HG03175 (cell line): Measurements from ENCODE around the gene PRR20G.
"Not testable (repeated sequence)": the region's sequence is repeated elsewhere in the genome, so short reads cannot be mapped to it uniquely, and the experiment has no call there.

Source experiments
- ATAC-seq: cut with Tn5 transposase; IDR thresholded peaks from one replicate; pipeline ENCODE4 v1.9.1; 2021; ENCODE audit warnings: mild to moderate bottlenecking, moderate library complexity; ENCODE audit not compliant: unreplicated experiment

Gene PRR20G

GRCh38 chr3:127304121-127304744 lies 16.4 kb upstream of the PRR20G start:
- no peak for ATAC-seq

- ATAC-seq: no peak
Observed at GRCh38 chr3:127299276-127299675, 11.4 kb upstream of the PRR20G start.

- ATAC-seq: no peak
Observed at GRCh38 chr3:127296959-127297358, 9.1 kb upstream of the PRR20G start.

GRCh38 chr3:127296166-127296565 lies 8.3 kb upstream of the PRR20G start:
- ATAC-seq: no peak

- not testable (repeated sequence) for ATAC-seq
Observed at GRCh38 chr3:127293650-127294049, 5.8 kb upstream of the PRR20G start.

GRCh38 chr3:127291611-127292010 lies 3.8 kb upstream of the PRR20G start:
- no peak for ATAC-seq

- no peak for ATAC-seq
Observed at GRCh38 chr3:127291114-127291513, 3.3 kb upstream of the PRR20G start.

- ATAC-seq: no peak
Observed at GRCh38 chr3:127289706-127290575, 2.1 kb upstream of the PRR20G start.

- ATAC-seq: no peak
Observed at GRCh38 chr3:127288921-127289705, 1.3 kb upstream of the PRR20G start.

- no peak for ATAC-seq
Observed at GRCh38 chr3:127288343-127288742, 497 bp upstream of the PRR20G start.

GRCh38 chr3:127286571-127287140 lies 1.2 kb downstream of the PRR20G start:
- no peak for ATAC-seq

- no peak for ATAC-seq
Observed at GRCh38 chr3:127284258-127284657, 3.6 kb downstream of the PRR20G start.

GRCh38 chr3:127277561-127277960 lies 10.3 kb downstream of the PRR20G start:
- ATAC-seq: no peak

GRCh38 chr3:127276995-127277394 lies 10.9 kb downstream of the PRR20G start:
- no peak for ATAC-seq

- no peak for ATAC-seq
Observed at GRCh38 chr3:127276396-127276795, 11.4 kb downstream of the PRR20G start.

GRCh38 chr3:127275287-127275781 lies 12.5 kb downstream of the PRR20G start:
- no peak for ATAC-seq

- ATAC-seq: no peak
Observed at GRCh38 chr3:127274200-127274760, 13.6 kb downstream of the PRR20G start.

- no peak for ATAC-seq
Observed at GRCh38 chr3:127273206-127273605, 14.6 kb downstream of the PRR20G start.

- ATAC-seq: no peak
Observed at GRCh38 chr3:127266186-127266585, 21.7 kb downstream of the PRR20G start.

GRCh38 chr3:127265581-127265981 lies 22.3 kb downstream of the PRR20G start:
- ATAC-seq: no peak
